Thyroid gland (tissue), 4 donors: ENCODE measurements around the gene EHBP1L1. TPM values are rescaled to one million over a fixed set of nuclear protein-coding genes. Genes with fewer than 3 reads are reported as not detected.

ENCODE experiments used
- DNase-seq, 2 donors: peaks; one replicate each; pipeline ENCODE4 v3.0.0-alpha.2; 2019
- H3K27ac ChIP-seq, 3 donors: fragments of 200-600 bp; sonication (generic); 1 replicate in 2 of 3; 2 replicates in 1 of 3; pipeline ENCODE4 v1.5.1; 2016 to 2019; ENCODE audit warnings: mild to moderate bottlenecking in 1 of 3, moderate library complexity in 1 of 3
- H3K27me3 ChIP-seq: fragments of 200-600 bp; sonication (generic); one replicate; pipeline ENCODE4 v1.5.1; 2019
- H3K36me3 ChIP-seq, 2 donors: fragments of 200-600 bp; sonication (generic); one replicate each; pipeline ENCODE4 v1.5.1; 2016 to 2019
- H3K4me1 ChIP-seq, 2 donors: fragments of 200-600 bp; sonication (generic); one replicate each; pipeline ENCODE4 v1.5.1; 2017 to 2019
- H3K4me3 ChIP-seq, 3 donors: fragments of 200-600 bp; sonication (generic); replicated peaks in 1 of 3; 1 replicate in 2 of 3; 2 replicates in 1 of 3; pipeline ENCODE4 v1.5.1; 2016; ENCODE audit warnings: mild to moderate bottlenecking in 1 of 3
- H3K9me3 ChIP-seq: fragments of 200-600 bp; sonication (generic); one replicate; pipeline ENCODE4 v1.5.1; 2017
- POLR2A ChIP-seq, 2 donors: fragments of 450-650 bp; IDR thresholded peaks; one replicate each; pipeline ENCODE4 v1.6.1; 2017; ENCODE audit warnings: antibody characterized with exemption in 2 of 2, mild to moderate bottlenecking in 2 of 2, moderate library complexity in 1 of 2
- WGBS, 2 donors: methylation state at CpG; one replicate each; pipeline ENCODE4 v1.1.5; 2017; 5-methylcytosine and 5-hydroxymethylcytosine counted together
- intact Hi-C: fragments of 100-400 bp; cut with DNase I; formaldehyde crosslinking; loops from one replicate; pipeline ENCODE4 v1.15.1; 2023
- total RNA-seq, 4 donors: library from RNA; depleted of rRNA; stranded (reverse); fragments of >200 nt; gene quantifications; one replicate each; pipeline ENCODE4 v1.2.3, GENCODE V29; 2016
- TF ChIP-seq, protein P1 (sequence below), 6 experiments: fragments of 200-600 bp in 3 of 6; fragments of 450-650 bp in 3 of 6; sonication (generic) in 3 of 6; IDR thresholded peaks; one replicate each; pipeline ENCODE4 v1.5.1; 2016 to 2019; ENCODE audit warnings: antibody characterized with exemption in 6 of 6, mild to moderate bottlenecking in 2 of 6, inconsistent platforms in 1 of 6, moderate library complexity in 1 of 6

EHBP1L1 gene
- total RNA-seq, 4 donors from 2014 or later = 8.6 to 18.8 (median 12.0) TPM

DNA sequence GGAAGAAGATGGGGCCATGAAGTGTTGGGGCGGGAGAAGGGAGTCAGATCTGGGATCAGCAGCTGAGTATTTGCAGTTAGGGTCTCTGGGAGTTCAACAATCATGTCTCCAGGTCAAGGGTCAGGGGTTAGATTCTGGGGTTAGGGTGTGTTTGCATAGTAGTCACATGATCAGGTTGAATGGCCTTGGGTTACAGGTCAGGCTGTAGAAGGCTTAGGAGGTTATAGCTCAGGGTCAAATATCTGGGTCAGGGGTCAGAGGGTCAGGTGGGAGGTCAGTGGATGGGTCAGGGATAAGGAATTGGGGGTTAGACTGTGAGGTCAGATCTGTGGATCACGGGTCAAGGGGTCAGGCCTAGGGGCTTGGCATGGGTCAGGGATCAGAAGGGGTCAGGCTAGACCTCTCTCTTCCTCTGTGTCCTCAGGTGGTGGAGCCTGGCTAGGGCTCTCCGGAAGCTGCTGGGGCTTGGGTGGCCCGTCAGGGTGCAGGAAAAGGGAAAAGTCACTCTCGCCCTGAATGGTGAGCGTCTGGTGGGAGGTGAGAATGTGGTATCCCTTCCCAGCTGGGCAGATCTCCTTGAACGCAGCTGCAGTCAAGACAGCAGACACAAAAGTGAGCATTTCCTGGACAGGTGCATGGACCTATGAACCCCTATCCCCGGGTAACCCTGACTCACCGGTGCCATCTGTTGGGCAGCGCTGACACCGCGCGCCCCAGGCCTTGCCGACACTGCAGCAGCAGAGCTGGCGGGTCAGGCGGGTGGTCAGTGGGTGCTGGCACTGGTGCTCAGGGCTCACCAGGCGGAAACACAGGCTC is 24.1 kb upstream of the EHBP1L1 start:
- no peak overlapping the region for H3K4me3 ChIP-seq
- no peaks in the 10 kb centered on the region for H3K36me3 ChIP-seq
- H3K4me1 ChIP-seq = peaks cover 16 to 57% of the 10 kb centered on the region in 2 donors
- peak; percentile 69 to 83 for DNase-seq
- intact Hi-C loops = no loop called here
- 64 to 70% methylated on average over 7 to 8 of the region's 17 CpGs for WGBS, 2 donors
- peak overlapping the region in 1 of 3 donors; percentile 32 for H3K27ac ChIP-seq
- TF ChIP-seq, protein P1, sequence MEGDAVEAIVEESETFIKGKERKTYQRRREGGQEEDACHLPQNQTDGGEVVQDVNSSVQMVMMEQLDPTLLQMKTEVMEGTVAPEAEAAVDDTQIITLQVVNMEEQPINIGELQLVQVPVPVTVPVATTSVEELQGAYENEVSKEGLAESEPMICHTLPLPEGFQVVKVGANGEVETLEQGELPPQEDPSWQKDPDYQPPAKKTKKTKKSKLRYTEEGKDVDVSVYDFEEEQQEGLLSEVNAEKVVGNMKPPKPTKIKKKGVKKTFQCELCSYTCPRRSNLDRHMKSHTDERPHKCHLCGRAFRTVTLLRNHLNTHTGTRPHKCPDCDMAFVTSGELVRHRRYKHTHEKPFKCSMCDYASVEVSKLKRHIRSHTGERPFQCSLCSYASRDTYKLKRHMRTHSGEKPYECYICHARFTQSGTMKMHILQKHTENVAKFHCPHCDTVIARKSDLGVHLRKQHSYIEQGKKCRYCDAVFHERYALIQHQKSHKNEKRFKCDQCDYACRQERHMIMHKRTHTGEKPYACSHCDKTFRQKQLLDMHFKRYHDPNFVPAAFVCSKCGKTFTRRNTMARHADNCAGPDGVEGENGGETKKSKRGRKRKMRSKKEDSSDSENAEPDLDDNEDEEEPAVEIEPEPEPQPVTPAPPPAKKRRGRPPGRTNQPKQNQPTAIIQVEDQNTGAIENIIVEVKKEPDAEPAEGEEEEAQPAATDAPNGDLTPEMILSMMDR (IDR thresholded peaks at IDR 0.05) = peak in 4 of 6 experiments; percentile 29 to 49 (median 35)
- TF ChIP-seq POLR2A (IDR thresholded peaks at IDR 0.05) = no peak
- no peaks in the 10 kb centered on the region for H3K9me3 ChIP-seq
- H3K27me3 ChIP-seq = no peaks in the 10 kb centered on the region

DNA sequence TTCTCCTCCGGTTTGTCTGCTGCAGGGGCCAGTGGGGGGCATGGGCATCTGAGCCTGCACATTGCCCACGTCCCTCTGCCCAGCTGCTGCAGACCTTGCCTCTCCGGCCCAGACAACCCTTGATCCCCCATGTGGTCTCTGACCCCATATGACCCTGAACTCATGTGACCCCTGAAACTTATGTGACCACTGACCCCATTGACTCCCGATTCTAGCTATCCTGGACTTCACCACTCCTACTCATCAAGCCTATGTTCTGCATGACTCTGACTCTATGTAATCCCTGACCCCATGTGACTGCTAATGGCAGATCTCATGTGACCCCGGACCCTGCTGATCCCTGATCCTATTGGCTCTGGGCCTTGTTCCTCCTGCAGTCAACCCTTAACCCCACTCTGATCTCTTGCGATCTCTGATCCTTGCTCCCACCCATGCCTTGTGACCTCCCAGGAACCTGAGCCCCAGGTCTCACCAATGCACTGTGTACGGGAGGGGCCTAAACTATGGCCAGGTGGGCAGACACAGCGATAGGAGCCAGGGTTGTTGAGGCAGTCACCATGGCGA is 23.4 kb upstream of the EHBP1L1 start:
- DNase-seq = no peak
- Histone ChIP-seq H3K9me3 (no peaks in the 10 kb centered on the region), H3K4me3 (no peak overlapping the region), H3K36me3 (no peaks in the 10 kb centered on the region), H3K4me1 (peaks cover 22 to 63% of the 10 kb centered on the region in 2 donors), H3K27ac (no peak overlapping the region), H3K27me3 (no peaks in the 10 kb centered on the region)
- TF ChIP-seq, protein P1 (IDR thresholded peaks at IDR 0.05) = no peak
- TF ChIP-seq POLR2A (IDR thresholded peaks at IDR 0.05) = no peak
- intact Hi-C loops = no loop called here
- WGBS, 2 donors = 84 to 88% methylated on average over 6 to 9 of the region's 9 CpGs

DNA sequence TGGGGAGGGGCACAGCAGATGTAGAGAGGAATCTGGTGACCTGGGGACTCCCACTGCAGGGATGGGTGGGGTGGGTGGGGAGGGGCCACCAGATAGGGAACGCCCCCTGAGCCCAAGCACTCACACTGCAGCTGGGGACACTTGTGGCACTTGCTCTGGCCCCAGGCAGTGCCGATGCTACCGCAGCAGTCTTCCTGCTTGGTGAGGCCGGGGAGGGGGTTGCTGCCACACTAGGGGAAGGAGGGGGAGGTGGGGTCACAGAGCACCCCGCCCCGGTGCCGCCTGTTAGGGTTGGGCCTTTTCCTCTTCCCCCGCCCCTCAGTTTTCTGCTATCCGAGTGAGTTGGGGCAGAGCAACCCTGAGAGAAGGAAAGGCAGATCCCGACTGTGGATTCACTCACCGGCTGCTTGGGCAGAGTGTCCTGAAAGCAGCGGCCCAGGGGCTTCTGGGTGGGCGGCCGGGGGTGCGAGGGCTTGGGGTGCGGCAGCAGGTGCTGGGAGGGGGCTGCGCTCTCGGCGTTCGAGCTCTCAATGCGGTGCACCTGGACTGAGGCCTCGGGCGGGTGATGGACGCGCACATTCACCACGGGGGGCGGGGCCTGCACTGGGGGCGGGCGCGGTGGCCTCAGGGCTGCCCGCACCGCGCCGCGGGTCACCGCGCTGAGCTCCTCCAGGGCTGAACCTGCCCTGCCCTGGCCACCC is 22.4 kb upstream of the EHBP1L1 start:
- DNase-seq = no peak
- intact Hi-C loops = no loop called here
- Histone ChIP-seq H3K9me3 (no peaks in the 10 kb centered on the region), H3K27ac (no peak overlapping the region), H3K36me3 (no peaks in the 10 kb centered on the region), H3K4me3 (no peak overlapping the region), H3K4me1 (peaks cover 24 to 60% of the 10 kb centered on the region in 2 donors), H3K27me3 (no peaks in the 10 kb centered on the region)
- TF ChIP-seq, protein P1 (IDR thresholded peaks at IDR 0.05) = no peak
- TF ChIP-seq POLR2A (IDR thresholded peaks at IDR 0.05) = no peak
- 69 to 75% methylated on average over 14 to 36 of the region's 37 CpGs for WGBS, 2 donors

DNA sequence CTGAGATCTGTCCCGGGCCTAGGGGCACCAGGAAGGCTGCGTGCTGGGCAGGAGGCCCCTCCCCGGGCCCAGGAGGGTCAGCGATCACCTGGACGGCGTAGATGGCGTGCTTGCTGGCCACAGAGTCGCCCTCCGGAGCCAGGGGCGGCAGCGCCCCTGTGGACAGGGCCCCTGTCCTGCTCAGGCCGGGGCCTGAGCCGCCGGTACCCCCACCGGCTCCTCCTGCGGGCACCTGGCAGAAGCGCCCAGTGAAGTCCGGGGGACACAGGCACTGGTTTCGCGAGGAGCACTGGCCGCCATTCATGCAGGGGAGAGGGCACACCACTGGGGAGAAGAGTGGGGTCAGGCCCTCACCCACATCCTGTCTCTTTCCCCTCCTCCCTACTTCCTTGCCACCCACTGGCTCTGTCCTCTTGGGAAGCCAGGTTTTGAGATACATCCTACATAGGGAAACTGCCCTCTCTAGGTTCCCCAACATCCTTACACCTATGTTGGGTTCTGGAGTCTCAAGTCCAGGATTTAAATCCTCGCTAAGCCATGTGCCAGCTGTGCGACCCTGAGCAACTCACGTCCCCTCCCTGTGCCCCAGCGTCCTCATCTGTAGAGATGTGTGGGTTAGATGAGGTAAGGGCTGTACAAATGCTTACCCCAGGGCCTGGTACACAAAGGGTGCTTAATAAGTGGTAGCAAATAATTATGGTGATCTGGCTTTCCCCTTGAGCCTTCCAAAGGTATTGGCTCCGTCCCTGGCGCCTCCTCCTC is 21.6 kb upstream of the EHBP1L1 start:
- intact Hi-C loops = no loop called here
- no peaks in the 10 kb centered on the region for H3K27me3 ChIP-seq
- TF ChIP-seq, protein P1 (IDR thresholded peaks at IDR 0.05) = no peak
- no peak for TF ChIP-seq POLR2A (IDR thresholded peaks at IDR 0.05)
- H3K27ac ChIP-seq = no peak overlapping the region
- no peaks in the 10 kb centered on the region for H3K36me3 ChIP-seq
- no peak overlapping the region for H3K4me3 ChIP-seq
- H3K9me3 ChIP-seq = no peaks in the 10 kb centered on the region
- no peak for DNase-seq
- peaks cover 31 to 60% of the 10 kb centered on the region in 2 donors for H3K4me1 ChIP-seq
- WGBS, 2 donors = 85 to 97% methylated on average over 10 to 18 of the region's 27 CpGs
